Loucy (cell line): ENCODE results near the gene GPRIN1.

Experiments
- EZH2phosphoT487 ChIP-seq: fragments of 200-600 bp; IDR thresholded peaks from 2 replicates; pipeline ENCODE4 v1.6.1; 2018; ENCODE audit warnings: antibody characterized with exemption, mild to moderate bottlenecking, moderate library complexity, borderline replicate concordance
- TF ChIP-seq, protein P1 (sequence below): fragments of 200-600 bp; sonication (generic); conservative IDR thresholded peaks from 2 replicates; pipeline ENCODE4 v1.5.1; 2014; ENCODE audit warnings: mild to moderate bottlenecking, antibody characterized with exemption, low read length

DNA sequence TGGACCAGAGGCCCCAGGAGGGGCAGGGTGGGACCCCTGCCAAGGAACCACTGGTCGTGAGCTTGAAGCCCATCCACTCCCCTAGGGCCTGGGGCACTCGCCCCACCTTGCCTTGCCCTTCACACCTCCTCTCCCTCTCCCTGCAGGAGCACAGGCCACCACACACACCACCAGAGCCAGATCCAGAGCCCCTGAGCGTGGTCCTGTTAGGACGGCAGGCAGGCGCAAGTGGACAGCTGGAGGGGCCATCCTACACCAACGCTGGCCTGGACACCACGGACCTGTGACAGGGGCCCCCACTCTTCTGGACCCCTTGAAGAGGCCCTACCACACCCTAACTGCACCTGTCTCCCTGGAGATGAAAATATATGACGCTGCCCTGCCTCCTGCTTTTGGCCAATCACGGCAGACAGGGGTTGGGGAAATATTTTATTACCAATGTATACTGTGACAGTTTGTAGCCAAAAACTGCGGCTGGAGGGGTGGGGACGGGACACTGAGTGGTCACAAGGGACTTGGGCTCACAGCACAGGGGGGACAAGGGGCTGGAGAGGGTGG, 14.5 kb downstream of the GPRIN1 start:
- TF ChIP-seq, protein P1, sequence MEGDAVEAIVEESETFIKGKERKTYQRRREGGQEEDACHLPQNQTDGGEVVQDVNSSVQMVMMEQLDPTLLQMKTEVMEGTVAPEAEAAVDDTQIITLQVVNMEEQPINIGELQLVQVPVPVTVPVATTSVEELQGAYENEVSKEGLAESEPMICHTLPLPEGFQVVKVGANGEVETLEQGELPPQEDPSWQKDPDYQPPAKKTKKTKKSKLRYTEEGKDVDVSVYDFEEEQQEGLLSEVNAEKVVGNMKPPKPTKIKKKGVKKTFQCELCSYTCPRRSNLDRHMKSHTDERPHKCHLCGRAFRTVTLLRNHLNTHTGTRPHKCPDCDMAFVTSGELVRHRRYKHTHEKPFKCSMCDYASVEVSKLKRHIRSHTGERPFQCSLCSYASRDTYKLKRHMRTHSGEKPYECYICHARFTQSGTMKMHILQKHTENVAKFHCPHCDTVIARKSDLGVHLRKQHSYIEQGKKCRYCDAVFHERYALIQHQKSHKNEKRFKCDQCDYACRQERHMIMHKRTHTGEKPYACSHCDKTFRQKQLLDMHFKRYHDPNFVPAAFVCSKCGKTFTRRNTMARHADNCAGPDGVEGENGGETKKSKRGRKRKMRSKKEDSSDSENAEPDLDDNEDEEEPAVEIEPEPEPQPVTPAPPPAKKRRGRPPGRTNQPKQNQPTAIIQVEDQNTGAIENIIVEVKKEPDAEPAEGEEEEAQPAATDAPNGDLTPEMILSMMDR, result no peak
- no peak for TF ChIP-seq EZH2phosphoT487
